GM12864 (cell line): ENCODE measurements around the gene GIMAP8.
"Not testable (repeated sequence)": the region's sequence is repeated elsewhere in the genome, so short reads cannot be mapped to it uniquely, and the experiment has no call there.

ENCODE experiments used
- DNase-seq: peaks from one replicate; pipeline ENCODE4 v3.0.0-alpha.2; 2011; ENCODE audit warnings: low read depth
- H3K4me3 ChIP-seq: 2 replicates; pipeline ENCODE4 v1.5.1; 2011; ENCODE audit warnings: mild to moderate bottlenecking, low read depth, low read length, control low read depth
- CTCF ChIP-seq: IDR thresholded peaks from 2 replicates; pipeline ENCODE4 v1.5.1; 2011; ENCODE audit warnings: low read depth, mild to moderate bottlenecking, moderate library complexity, low read length, control low read depth, inconsistent platforms; ENCODE audit errors: missing control alignments

GIMAP8 gene

GRCh38 chr7:150481186-150481920 is 30.9 kb downstream of the GIMAP8 start:
- no peak for TF ChIP-seq CTCF
- no peak for DNase-seq
- H3K4me3 ChIP-seq: no peak overlapping the region

- TF ChIP-seq CTCF: no peak
- no peak for DNase-seq
- no peak overlapping the region for H3K4me3 ChIP-seq
Measured at GRCh38 chr7:150481922-150482321, 31.5 kb downstream of the GIMAP8 start.

GRCh38 chr7:150483514-150483913 is 33.1 kb downstream of the GIMAP8 start:
- H3K4me3 ChIP-seq, DNase-seq: not testable (repeated sequence)

GRCh38 chr7:150484071-150484470 is 33.6 kb downstream of the GIMAP8 start:
- DNase-seq, H3K4me3 ChIP-seq: not testable (repeated sequence)

GRCh38 chr7:150487625-150488024 is 37.2 kb downstream of the GIMAP8 start:
- DNase-seq: no peak
- H3K4me3 ChIP-seq: no peak overlapping the region
- no peak for TF ChIP-seq CTCF

GRCh38 chr7:150489782-150490181 is 39.4 kb downstream of the GIMAP8 start:
- TF ChIP-seq CTCF: no peak
- no peak for DNase-seq
- no peak overlapping the region for H3K4me3 ChIP-seq

- H3K4me3 ChIP-seq, DNase-seq: not testable (repeated sequence)
Measured at GRCh38 chr7:150493442-150493841, 43.0 kb downstream of the GIMAP8 start.

- no peak overlapping the region for H3K4me3 ChIP-seq
- no peak for TF ChIP-seq CTCF
- no peak for DNase-seq
Measured at GRCh38 chr7:150502519-150502918, 52.1 kb downstream of the GIMAP8 start.
